OCI-LY7 (cell line): ENCODE results near the gene CD9.

Experiments
- CTCF ChIP-seq: fragments of 200-600 bp; sonication (generic); conservative IDR thresholded peaks from 2 replicates; pipeline ENCODE4 v1.5.1; 2014; ENCODE audit warnings: mild to moderate bottlenecking, antibody characterized with exemption, low read length, moderate library complexity, mixed read lengths
- EZH2phosphoT487 ChIP-seq: fragments of 200-600 bp; sonication (generic); IDR thresholded peaks from 2 replicates; pipeline ENCODE4 v1.6.1; 2018; ENCODE audit warnings: low read depth, borderline replicate concordance, mild to moderate bottlenecking, mixed run types, antibody characterized with exemption, low read length, moderate library complexity, mixed read lengths

- TF ChIP-seq CTCF = no peak
- TF ChIP-seq EZH2phosphoT487 = no peak
Measured at GRCh38 chr12:6161124-6161882, 38.9 kb upstream of the CD9 start.
